NCI-H2107 treated with DMSO at 0.1 percent for 48 hours (cell line): ENCODE results near the gene MYO19.

Experiments used
- DNase-seq: peaks from one replicate; lab custom pipeline; 2025; ENCODE audit not compliant: unreplicated experiment; lab: John Stamatoyannopoulos, UW

Gene MYO19

GRCh38 chr17:36534840-36535668 lies at the start of gene MYO19, which contains the start of gene PIGW:
TSS of gene MYO19 (minus strand) at chr17:36534868. CDS start at chr17:36532538, 2,330 bp downstream.
TSS of gene PIGW (plus strand) at chr17:36534987. CDS start at chr17:36537102, 2,115 bp downstream.
- DNase-seq = peak; percentile 80

- no peak for DNase-seq
Measured at GRCh38 chr17:36583787-36584186, 49.1 kb upstream of the MYO19 start.

DNA sequence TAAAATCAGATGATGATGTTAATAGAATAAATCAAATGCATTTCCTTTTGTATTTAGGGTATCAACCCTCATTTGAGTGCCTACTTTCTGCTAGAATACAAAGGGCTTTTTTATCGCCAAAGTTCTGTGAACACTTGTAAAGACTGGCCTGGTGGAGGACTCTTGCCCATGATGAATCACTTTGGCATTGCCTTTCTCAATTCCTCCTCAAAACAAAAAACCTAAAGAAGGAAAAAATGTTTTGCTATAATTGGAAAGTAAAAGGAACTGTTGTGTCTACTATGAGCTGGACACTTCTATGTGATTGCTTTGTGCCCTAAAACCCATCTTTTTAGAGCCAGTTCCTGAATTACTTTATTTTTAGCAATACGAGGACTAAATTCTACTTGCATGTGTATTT lies 44.0 kb upstream of the MYO19 start:
- DNase-seq = no peak

GRCh38 chr17:36576793-36577192 lies 42.1 kb upstream of the MYO19 start:
- no peak for DNase-seq

GRCh38 chr17:36575028-36575427 lies 40.4 kb upstream of the MYO19 start:
- DNase-seq = no peak

DNA sequence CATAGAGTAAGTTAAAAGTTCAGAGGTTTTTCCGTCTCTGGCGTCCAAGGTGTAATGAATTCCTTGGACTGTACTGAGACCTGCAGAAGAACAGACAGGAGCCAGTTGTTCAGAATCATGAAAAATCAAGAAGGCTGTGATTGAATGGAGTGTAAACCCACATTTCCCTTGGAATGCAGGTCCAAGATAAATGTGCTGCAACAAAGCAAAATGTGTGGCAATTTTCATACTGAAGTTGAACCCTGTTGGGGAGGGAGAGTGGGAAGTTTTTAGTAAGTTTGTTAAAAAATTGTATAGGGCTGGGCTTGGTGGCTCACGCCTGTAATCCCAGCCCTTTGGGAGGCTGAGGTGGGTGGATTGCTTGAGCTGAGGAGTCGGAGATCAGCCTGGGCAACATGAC lies 31.4 kb upstream of the MYO19 start:
- no peak for DNase-seq

GRCh38 chr17:36553459-36553858 lies 18.8 kb upstream of the MYO19 start:
- DNase-seq = no peak

DNA sequence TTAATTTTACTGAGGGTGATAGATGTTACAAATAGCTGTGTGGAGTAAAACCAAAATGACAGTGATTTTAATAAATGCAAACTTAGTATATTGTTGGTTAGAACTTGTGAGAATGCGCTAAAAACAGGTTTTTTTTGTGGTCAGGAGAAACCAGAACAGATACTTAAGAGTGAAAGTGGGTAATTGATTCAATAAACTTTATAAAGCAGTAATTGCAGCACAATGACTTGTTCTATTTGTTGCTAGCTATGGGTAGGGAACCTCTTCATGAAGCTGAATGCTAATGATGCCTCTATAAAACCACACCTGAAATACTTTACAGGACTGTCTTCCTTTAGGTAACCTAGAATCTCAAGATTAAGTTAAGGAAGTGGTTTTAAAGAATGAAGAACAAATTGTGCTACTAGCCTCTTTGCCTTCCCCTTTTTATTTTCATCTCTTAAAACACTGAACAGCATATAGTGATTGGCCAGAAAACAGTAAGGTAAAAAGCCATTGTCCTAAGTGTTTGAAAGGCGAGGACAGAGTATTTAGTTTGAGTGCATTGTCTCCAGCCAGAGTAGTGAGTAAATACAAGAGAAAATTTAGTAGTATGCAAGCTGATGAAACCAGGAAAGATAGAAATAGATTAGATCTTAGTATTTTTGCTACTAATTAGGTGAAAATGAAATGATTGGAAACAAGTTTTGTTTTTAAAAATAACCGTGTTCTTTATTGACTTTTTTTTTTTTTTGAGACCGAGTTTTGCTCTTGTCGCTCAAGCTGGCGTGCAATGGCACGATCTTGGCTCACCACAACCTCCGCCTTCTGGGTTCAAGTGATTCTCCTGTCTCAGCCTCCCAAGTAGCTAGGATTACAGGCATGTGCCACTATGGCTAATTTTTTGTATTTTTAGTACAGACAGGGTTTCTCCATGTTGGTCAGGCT lies 16.1 kb upstream of the MYO19 start:
- DNase-seq = peak; percentile 37

GRCh38 chr17:36547776-36548175 lies 13.1 kb upstream of the MYO19 start:
- no peak for DNase-seq

- DNase-seq = no peak
Measured at GRCh38 chr17:36546418-36547093, 11.9 kb upstream of the MYO19 start.

DNA sequence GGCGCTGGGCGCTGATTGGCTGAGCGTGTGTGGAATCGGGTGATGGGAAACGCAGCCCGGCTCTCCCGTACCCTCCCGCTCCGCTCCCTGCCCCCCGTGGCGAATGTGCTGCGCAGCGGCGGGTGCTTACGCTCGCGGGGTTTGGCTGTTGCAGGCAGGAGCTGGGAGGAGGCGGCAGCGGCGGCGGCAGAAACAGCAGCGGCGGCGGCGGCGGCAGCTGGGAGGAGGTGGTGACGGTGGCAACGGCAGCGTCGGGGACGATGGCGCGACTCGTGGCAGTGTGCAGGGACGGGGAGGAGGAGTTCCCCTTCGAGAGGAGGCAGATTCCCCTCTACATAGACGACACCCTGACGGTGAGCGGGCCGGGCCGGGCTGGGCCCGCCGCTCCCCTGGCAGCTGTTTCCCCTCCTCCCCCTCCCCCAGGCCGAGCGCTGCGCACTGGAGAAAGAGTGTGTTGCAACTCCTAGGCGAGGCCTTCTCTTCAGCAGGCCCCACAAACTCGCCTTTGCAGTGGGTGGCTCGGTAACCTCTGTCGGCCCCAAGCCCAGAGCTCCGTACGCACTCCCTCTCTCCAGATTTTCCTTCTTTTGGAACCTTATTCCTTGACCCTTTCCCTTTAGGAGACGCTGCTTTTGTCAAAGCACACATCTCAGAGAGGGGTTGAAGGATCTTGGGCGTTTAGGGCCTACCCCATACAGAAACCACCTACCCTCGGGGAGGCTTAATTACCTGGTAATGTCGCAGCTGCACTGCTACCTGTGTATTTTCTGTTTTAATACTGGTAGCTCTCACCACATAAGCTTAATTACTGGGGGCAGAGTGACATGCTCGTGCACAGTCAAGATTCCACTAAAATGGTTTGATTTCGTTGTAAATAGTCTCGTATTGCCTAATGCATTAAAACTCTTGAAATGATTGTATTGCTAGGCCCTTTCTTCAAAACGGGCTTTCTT lies 11.1 kb upstream of the MYO19 start:
- peak; percentile 89 for DNase-seq

DNA sequence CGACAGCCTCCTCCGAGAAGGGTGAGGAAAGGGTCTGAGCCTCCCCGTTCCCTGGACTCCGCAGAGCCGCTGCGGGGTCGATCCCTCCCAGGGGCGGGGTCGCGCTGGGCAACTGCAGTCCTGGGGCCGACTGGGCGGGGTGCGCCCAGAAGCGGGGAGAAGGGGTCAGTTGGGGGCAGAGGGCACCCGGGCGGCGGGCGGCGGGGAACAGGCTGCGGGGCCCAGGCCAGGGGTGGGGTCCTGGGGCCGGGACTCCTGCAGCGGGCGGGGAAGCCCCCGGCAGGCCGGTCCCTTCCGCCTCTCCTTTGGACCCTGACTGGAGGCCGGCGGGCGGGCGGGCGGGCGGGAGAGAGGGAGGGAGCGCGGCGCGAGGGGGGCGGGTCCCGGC lies 10.4 kb upstream of the MYO19 start:
- no peak for DNase-seq

GRCh38 chr17:36544307-36545076 lies 9.8 kb upstream of the MYO19 start, which contains the start of gene GGNBP2:
TSS of gene GGNBP2 (plus strand) at chr17:36544919. CDS start at chr17:36545725, 806 bp downstream.
- DNase-seq = peak; percentile 63

DNA sequence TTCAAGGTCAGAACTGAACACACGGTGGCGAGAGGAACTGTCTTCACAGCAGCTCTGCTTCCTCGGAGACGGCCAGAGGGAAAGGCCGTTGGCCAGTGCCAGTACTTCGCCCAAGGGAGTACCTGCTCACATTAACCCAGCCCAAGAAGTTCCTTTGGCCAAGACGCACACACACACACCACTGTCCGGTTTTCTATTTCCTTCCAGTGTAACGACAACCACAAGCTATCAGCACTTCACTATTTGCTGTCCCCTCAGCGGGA lies 9.3 kb upstream of the MYO19 start:
- no peak for DNase-seq

DNA sequence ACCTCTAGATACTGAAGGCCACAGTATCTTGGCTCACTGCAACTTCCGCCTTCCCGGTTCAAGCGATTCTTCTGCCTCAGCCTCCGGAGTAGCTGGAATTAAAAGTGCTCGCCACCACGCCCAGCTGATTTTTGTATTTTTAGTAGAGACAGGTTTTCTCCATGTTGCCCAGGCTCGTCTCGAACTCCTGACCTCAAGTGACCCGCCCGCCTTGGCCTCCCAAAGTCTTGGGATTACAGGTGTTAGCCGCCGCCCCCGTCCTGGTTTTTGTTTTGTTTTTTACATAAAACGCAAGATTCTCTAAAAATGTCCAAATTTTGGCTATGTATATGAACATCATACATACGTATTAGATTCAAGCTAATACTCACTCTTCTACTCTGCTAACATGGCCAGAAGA lies 8.1 kb upstream of the MYO19 start:
- DNase-seq = no peak

- no peak for DNase-seq
Measured at GRCh38 chr17:36540696-36541095, 6.0 kb upstream of the MYO19 start.

DNA sequence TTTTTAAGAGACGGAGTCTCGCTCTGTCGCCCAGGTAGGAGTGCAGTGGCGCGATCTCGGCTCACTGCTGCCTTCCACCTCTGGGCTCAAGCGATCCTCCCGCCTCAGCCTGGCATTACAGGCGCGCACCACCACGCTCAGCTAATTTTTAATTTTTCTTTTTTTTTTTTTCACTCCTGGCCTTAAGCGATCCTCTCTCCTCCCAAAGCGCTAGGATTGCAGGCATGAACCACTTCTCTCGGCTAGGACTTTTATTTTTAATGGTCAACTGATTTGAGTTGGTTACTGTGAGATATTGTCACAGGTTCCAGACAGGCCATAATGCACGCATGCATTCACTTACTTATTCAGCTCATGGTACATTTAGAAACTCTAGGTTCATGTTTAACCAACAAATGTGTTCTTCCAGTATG lies 1.0 kb upstream of the MYO19 start:
- DNase-seq = no peak

GRCh38 chr17:36533935-36534839 lies 481 bp downstream of the MYO19 start:
- peak; percentile 59 for DNase-seq
